SK-N-SH treated with all-trans-retinoic acid at 6 μM for 48 hours (cell line): ENCODE measurements around the gene AQP4.

Experiments
- ATAC-seq: fragments of 200-7000 bp; cut with Tn5 transposase; 3 replicates; pipeline ENCODE4 v1.9.1; 2020; ENCODE audit warnings: mild to moderate bottlenecking, moderate library complexity
- ARNTL ChIP-seq: fragments of 450-650 bp; formaldehyde crosslinking; IDR thresholded peaks from 2 replicates; pipeline ENCODE4 v1.5.0; 2020; ENCODE audit warnings: low read depth, mild to moderate bottlenecking, moderate library complexity, borderline replicate concordance
- BACH2 ChIP-seq: fragments of 250-450 bp; sonication (Bioruptor Pico); IDR thresholded peaks from 2 replicates; pipeline ENCODE4 v1.9.0; 2021; ENCODE audit warnings: mild to moderate bottlenecking, borderline replicate concordance
- CREB5 ChIP-seq: fragments of 250-450 bp; sonication (Bioruptor Pico); IDR thresholded peaks from 2 replicates; pipeline ENCODE4 v1.5.1; 2020; ENCODE audit warnings: low read depth, mild to moderate bottlenecking, moderate library complexity
- CSRNP3 ChIP-seq: fragments of 250-450 bp; sonication (Bioruptor Pico); IDR thresholded peaks from 2 replicates; pipeline ENCODE4 v1.5.1; 2021; ENCODE audit warnings: mild to moderate bottlenecking, moderate library complexity
- ESRRG ChIP-seq: fragments of 250-450 bp; sonication (Bioruptor Pico); IDR thresholded peaks from 2 replicates; pipeline ENCODE4 v1.6.1; 2021; ENCODE audit warnings: mild to moderate bottlenecking
- GLIS3 ChIP-seq: fragments of 250-450 bp; sonication (Bioruptor Pico); IDR thresholded peaks from 2 replicates; pipeline ENCODE4 v1.5.0; 2020; ENCODE audit warnings: mild to moderate bottlenecking, moderate library complexity
- ISL1 ChIP-seq: fragments of 250-450 bp; sonication (Bioruptor Pico); IDR thresholded peaks from 2 replicates; pipeline ENCODE4 v2.1.2; 2022; ENCODE audit warnings: mild to moderate bottlenecking, moderate library complexity
- OSR1 ChIP-seq: fragments of 250-450 bp; sonication (Bioruptor Pico); IDR thresholded peaks from 2 replicates; pipeline ENCODE4 v1.8.0; 2022; ENCODE audit warnings: moderate library complexity, mild to moderate bottlenecking, inconsistent platforms
- PPARA ChIP-seq: fragments of 250-450 bp; sonication (Bioruptor Pico); IDR thresholded peaks from 2 replicates; pipeline ENCODE4 v1.5.0; 2020; ENCODE audit warnings: mild to moderate bottlenecking, borderline replicate concordance
- RARB ChIP-seq: fragments of 250-450 bp; sonication (Bioruptor Pico); IDR thresholded peaks from 2 replicates; pipeline ENCODE4 v1.8.0; 2021; ENCODE audit warnings: mild to moderate bottlenecking, moderate library complexity
- TCF4 ChIP-seq: fragments of 250-450 bp; sonication (Bioruptor Pico); IDR thresholded peaks from 2 replicates; pipeline ENCODE4 v1.8.0; 2021; ENCODE audit warnings: mild to moderate bottlenecking, moderate library complexity, borderline replicate concordance
- TSHZ2 ChIP-seq: fragments of 250-450 bp; sonication (Bioruptor Pico); IDR thresholded peaks from 2 replicates; pipeline ENCODE4 v1.5.0; 2020; ENCODE audit warnings: mild to moderate bottlenecking, moderate library complexity
- ZC3H10 ChIP-seq: fragments of 250-450 bp; sonication (Bioruptor Pico); IDR thresholded peaks from 2 replicates; pipeline ENCODE4 v1.5.1; 2021; ENCODE audit warnings: mild to moderate bottlenecking, moderate library complexity
- ZFP3 ChIP-seq: fragments of 250-450 bp; sonication (Bioruptor Pico); IDR thresholded peaks from 2 replicates; pipeline ENCODE4 v1.5.0; 2020; ENCODE audit warnings: mild to moderate bottlenecking, moderate library complexity
- ZFP30 ChIP-seq: fragments of 450-650 bp; formaldehyde crosslinking; IDR thresholded peaks from 2 replicates; pipeline ENCODE4 v1.5.0; 2022; ENCODE audit warnings: mild to moderate bottlenecking, moderate library complexity
- ZNF565 ChIP-seq: fragments of 450-650 bp; formaldehyde crosslinking; conservative IDR thresholded peaks from 2 replicates; pipeline ENCODE4 v1.5.0; 2020; ENCODE audit warnings: low read depth, mild to moderate bottlenecking, moderate library complexity
- ZNF70 ChIP-seq: fragments of 450-650 bp; formaldehyde crosslinking; IDR thresholded peaks from 2 replicates; pipeline ENCODE4 v1.5.0; 2020; ENCODE audit warnings: mild to moderate bottlenecking, moderate library complexity
- ZNF8 ChIP-seq: fragments of 450-650 bp; formaldehyde crosslinking; IDR thresholded peaks from 2 replicates; pipeline ENCODE4 v1.5.0; 2020; ENCODE audit warnings: mild to moderate bottlenecking, moderate library complexity
- TF ChIP-seq, protein P1 (sequence below): fragments of 250-450 bp; sonication (Bioruptor Pico); IDR thresholded peaks from 2 replicates; pipeline ENCODE4 v1.8.0; 2020; ENCODE audit warnings: mild to moderate bottlenecking, moderate library complexity, borderline replicate concordance

Gene AQP4, protein sequence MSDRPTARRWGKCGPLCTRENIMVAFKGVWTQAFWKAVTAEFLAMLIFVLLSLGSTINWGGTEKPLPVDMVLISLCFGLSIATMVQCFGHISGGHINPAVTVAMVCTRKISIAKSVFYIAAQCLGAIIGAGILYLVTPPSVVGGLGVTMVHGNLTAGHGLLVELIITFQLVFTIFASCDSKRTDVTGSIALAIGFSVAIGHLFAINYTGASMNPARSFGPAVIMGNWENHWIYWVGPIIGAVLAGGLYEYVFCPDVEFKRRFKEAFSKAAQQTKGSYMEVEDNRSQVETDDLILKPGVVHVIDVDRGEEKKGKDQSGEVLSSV

GRCh38 chr18:26865557-26865956, at the start of gene AQP4:
Gene AQP4, minus strand, starts transcription at chr18:26865707. Its CDS starts 18 bp downstream, at chr18:26865689.
- no peak for ATAC-seq

DNA sequence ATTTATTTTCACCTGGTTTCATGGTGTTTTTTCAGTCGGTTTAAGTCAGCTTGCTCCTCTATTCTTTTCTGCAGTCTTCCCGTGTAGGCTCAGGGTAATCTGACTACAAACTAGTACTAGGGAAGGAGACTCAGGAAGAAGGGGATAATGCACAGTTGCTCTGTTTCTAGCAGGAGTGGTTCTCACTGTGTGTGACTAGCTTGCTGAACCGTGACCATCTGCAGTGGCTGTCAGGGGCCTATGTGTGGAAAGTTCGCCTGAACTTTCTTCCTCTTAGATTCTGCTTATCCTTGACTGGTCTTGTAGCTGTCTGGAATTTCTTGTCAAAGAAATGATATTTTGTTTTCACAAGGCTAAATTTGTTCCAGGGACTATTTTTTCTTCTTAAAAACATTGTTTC, 46.3 kb upstream of the AQP4 start:
- no peak for ATAC-seq
- TF ChIP-seq OSR1 = no peak
- TF ChIP-seq BACH2 = no peak
- no peak for TF ChIP-seq PPARA (CRISPR knock-in tag)
- TF ChIP-seq ZNF565 (CRISPR knock-in tag) = no peak
- TF ChIP-seq ARNTL (CRISPR knock-in tag) = no peak
- no peak for TF ChIP-seq ZNF70 (CRISPR knock-in tag)
- no peak for TF ChIP-seq CSRNP3
- no peak for TF ChIP-seq TSHZ2 (CRISPR knock-in tag)
- no peak for TF ChIP-seq ZFP30
- no peak for TF ChIP-seq ZFP3 (CRISPR knock-in tag)
- no peak for TF ChIP-seq ZNF8 (CRISPR knock-in tag)
- TF ChIP-seq GLIS3 = no peak
- no peak for TF ChIP-seq TCF4
- TF ChIP-seq ISL1 (CRISPR knock-in tag) = no peak
- TF ChIP-seq ESRRG (CRISPR knock-in tag) = no peak
- TF ChIP-seq, all 23 proteins: peak for 0

More at GRCh38 chr18:26865557-26865956, at the start of gene AQP4:
- TF ChIP-seq RARB (no peak), OSR1 (no peak), PPARA (CRISPR knock-in tag) (no peak), ZC3H10 (no peak)

GRCh38 chr18:26909599-26910290, 44.2 kb upstream of the AQP4 start:
- no peak for ATAC-seq
- TF ChIP-seq ISL1 (CRISPR knock-in tag) (no peak), ZC3H10 (no peak), RARB (no peak)
- TF ChIP-seq, protein P1, sequence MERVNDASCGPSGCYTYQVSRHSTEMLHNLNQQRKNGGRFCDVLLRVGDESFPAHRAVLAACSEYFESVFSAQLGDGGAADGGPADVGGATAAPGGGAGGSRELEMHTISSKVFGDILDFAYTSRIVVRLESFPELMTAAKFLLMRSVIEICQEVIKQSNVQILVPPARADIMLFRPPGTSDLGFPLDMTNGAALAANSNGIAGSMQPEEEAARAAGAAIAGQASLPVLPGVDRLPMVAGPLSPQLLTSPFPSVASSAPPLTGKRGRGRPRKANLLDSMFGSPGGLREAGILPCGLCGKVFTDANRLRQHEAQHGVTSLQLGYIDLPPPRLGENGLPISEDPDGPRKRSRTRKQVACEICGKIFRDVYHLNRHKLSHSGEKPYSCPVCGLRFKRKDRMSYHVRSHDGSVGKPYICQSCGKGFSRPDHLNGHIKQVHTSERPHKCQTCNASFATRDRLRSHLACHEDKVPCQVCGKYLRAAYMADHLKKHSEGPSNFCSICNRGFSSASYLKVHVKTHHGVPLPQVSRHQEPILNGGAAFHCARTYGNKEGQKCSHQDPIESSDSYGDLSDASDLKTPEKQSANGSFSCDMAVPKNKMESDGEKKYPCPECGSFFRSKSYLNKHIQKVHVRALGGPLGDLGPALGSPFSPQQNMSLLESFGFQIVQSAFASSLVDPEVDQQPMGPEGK (CRISPR knock-in tag) = no peak

- no peak for ATAC-seq
- TF ChIP-seq ZNF8 (CRISPR knock-in tag) (no peak), ZNF565 (CRISPR knock-in tag) (no peak), PPARA (CRISPR knock-in tag) (no peak), CSRNP3 (no peak), RARB (no peak), TSHZ2 (CRISPR knock-in tag) (no peak), ZFP30 (no peak), ARNTL (CRISPR knock-in tag) (no peak), CREB5 (CRISPR knock-in tag) (no peak), TCF4 (no peak)
- TF ChIP-seq, protein P1 (CRISPR knock-in tag) = no peak
These were observed 43.4 kb upstream of the AQP4 start for GRCh38 chr18:26908906-26909305.
